DND-41 (cell line): ENCODE measurements around the gene MEGF11.

Source experiments
- ATAC-seq: fragments of 200-7000 bp; cut with Tn5 transposase; 3 replicates; pipeline ENCODE4 v1.9.1; 2021; ENCODE audit warnings: low read depth; ENCODE audit not compliant: insufficient read depth
- DNase-seq: peaks from one replicate; pipeline ENCODE4 v3.0.0-alpha.2; 2020
- H2AFZ ChIP-seq: 2 replicates; pipeline ENCODE4 v1.6.0; 2012; ENCODE audit warnings: low read depth, low read length
- H3K27ac ChIP-seq: 2 replicates; pipeline ENCODE4 v1.5.1; 2012; ENCODE audit warnings: low read length, inconsistent platforms
- H3K27me3 ChIP-seq: fragments of 200-600 bp; sonication (generic); 2 replicates; pipeline ENCODE4 v1.6.0; 2012; ENCODE audit warnings: low read length, mild to moderate bottlenecking, inconsistent platforms; ENCODE audit not compliant: insufficient read depth, poor library complexity
- H3K36me3 ChIP-seq: 2 replicates; pipeline ENCODE4 v1.5.1; 2012; ENCODE audit warnings: low read length, inconsistent platforms; ENCODE audit not compliant: insufficient read depth
- H3K4me1 ChIP-seq: 2 replicates; pipeline ENCODE4 v1.5.1; 2012; ENCODE audit warnings: mild to moderate bottlenecking, low read length; ENCODE audit not compliant: insufficient read depth
- H3K4me2 ChIP-seq: 2 replicates; pipeline ENCODE4 v1.6.0; 2012; ENCODE audit warnings: mild to moderate bottlenecking, moderate library complexity, low read length, inconsistent platforms; ENCODE audit not compliant: insufficient read depth
- H3K4me3 ChIP-seq, 2 experiments: fragments of 200-600 bp in 1 of 2; shearing (Covaris generic) in 1 of 2; 2 replicates each; pipeline ENCODE4 v1.5.1; 2012 to 2016; ENCODE audit warnings: inconsistent platforms in 2 of 2, low read length in 2 of 2, mild to moderate bottlenecking in 2 of 2, low read depth in 1 of 2, moderate library complexity in 1 of 2
- H3K79me2 ChIP-seq: 2 replicates; pipeline ENCODE4 v1.6.0; 2012; ENCODE audit warnings: low read length, inconsistent platforms; ENCODE audit not compliant: insufficient read depth
- H3K9ac ChIP-seq: 2 replicates; pipeline ENCODE4 v1.6.0; 2012; ENCODE audit warnings: low read depth, mild to moderate bottlenecking, inconsistent platforms, low read length, moderate library complexity
- H3K9me3 ChIP-seq: 2 replicates; pipeline ENCODE4 v1.5.1; 2012; ENCODE audit warnings: low read length, moderate library complexity, mild to moderate bottlenecking, inconsistent platforms; ENCODE audit not compliant: insufficient read depth, severe bottlenecking
- H4K20me1 ChIP-seq: 2 replicates; pipeline ENCODE4 v1.6.0; 2012; ENCODE audit warnings: low read length; ENCODE audit not compliant: insufficient read depth
- CTCF ChIP-seq: IDR thresholded peaks from 2 replicates; pipeline ENCODE4 v1.5.1; 2012; ENCODE audit warnings: borderline replicate concordance, low read length, moderate library complexity, mild to moderate bottlenecking; ENCODE audit not compliant: poor library complexity, severe bottlenecking; ENCODE audit errors: extremely low read depth
- EZH2 ChIP-seq: IDR thresholded peaks from 3 replicates; pipeline ENCODE4 v1.6.1; 2012; ENCODE audit warnings: borderline replicate concordance, low read depth, mild to moderate bottlenecking, moderate library complexity, low read length, inconsistent platforms; ENCODE audit not compliant: severe bottlenecking

MEGF11 gene

GRCh38 chr15:66036859-66037258, 216.7 kb downstream of the MEGF11 start:
- no peaks in the 10 kb centered on the region for H3K4me1 ChIP-seq
- H3K4me3 ChIP-seq = no peak overlapping the region
- H3K36me3 ChIP-seq = no peaks in the 10 kb centered on the region
- no peaks in the 10 kb centered on the region for H3K79me2 ChIP-seq
- no peak overlapping the region for H2AFZ ChIP-seq
- DNase-seq = no peak
- no peak overlapping the region for H3K27ac ChIP-seq
- H3K27me3 ChIP-seq = peaks cover 11% of the 10 kb centered on the region
- H3K9me3 ChIP-seq = no peaks in the 10 kb centered on the region
- H4K20me1 ChIP-seq = no peaks in the 10 kb centered on the region
- no peak overlapping the region for H3K9ac ChIP-seq
- no peak overlapping the region for H3K4me2 ChIP-seq
- ATAC-seq = no peak
- no peak for TF ChIP-seq EZH2
- TF ChIP-seq CTCF = no peak

GRCh38 chr15:66035901-66036300, 217.6 kb downstream of the MEGF11 start:
- Histone ChIP-seq H3K79me2 (no peaks in the 10 kb centered on the region), H3K27me3 (peaks cover 11% of the 10 kb centered on the region), H3K4me3 (no peak overlapping the region), H3K9me3 (no peaks in the 10 kb centered on the region), H3K9ac (no peak overlapping the region), H3K36me3 (no peaks in the 10 kb centered on the region), H4K20me1 (no peaks in the 10 kb centered on the region), H2AFZ (no peak overlapping the region), H3K4me1 (no peaks in the 10 kb centered on the region), H3K4me2 (no peak overlapping the region), H3K27ac (no peak overlapping the region)
- TF ChIP-seq CTCF = no peak
- no peak for TF ChIP-seq EZH2
- DNase-seq (no peak), ATAC-seq (no peak)

- Histone ChIP-seq H3K4me3 (no peak overlapping the region), H3K27ac (no peak overlapping the region), H3K79me2 (no peaks in the 10 kb centered on the region), H3K27me3 (peaks cover 11% of the 10 kb centered on the region), H4K20me1 (no peaks in the 10 kb centered on the region), H2AFZ (no peak overlapping the region), H3K36me3 (no peaks in the 10 kb centered on the region), H3K4me1 (no peaks in the 10 kb centered on the region), H3K4me2 (no peak overlapping the region), H3K9ac (no peak overlapping the region), H3K9me3 (no peaks in the 10 kb centered on the region)
- DNase-seq = no peak
- ATAC-seq = no peak
- TF ChIP-seq CTCF (no peak), EZH2 (no peak)
Measured at GRCh38 chr15:66033143-66033542, 220.4 kb downstream of the MEGF11 start.

- Histone ChIP-seq H3K27me3 (peaks cover 11% of the 10 kb centered on the region), H2AFZ (no peak overlapping the region), H3K4me2 (no peak overlapping the region), H3K9ac (no peak overlapping the region), H3K79me2 (no peaks in the 10 kb centered on the region), H3K9me3 (no peaks in the 10 kb centered on the region), H3K4me3 (no peak overlapping the region), H3K27ac (no peak overlapping the region), H3K4me1 (no peaks in the 10 kb centered on the region), H3K36me3 (no peaks in the 10 kb centered on the region), H4K20me1 (no peaks in the 10 kb centered on the region)
- ATAC-seq = no peak
- DNase-seq = no peak
- no peak for TF ChIP-seq CTCF
- TF ChIP-seq EZH2 = no peak
Measured at GRCh38 chr15:66032006-66032405, 221.5 kb downstream of the MEGF11 start.
